ENCODE results near the gene EPHA2.

EPHA2 gene

DNA sequence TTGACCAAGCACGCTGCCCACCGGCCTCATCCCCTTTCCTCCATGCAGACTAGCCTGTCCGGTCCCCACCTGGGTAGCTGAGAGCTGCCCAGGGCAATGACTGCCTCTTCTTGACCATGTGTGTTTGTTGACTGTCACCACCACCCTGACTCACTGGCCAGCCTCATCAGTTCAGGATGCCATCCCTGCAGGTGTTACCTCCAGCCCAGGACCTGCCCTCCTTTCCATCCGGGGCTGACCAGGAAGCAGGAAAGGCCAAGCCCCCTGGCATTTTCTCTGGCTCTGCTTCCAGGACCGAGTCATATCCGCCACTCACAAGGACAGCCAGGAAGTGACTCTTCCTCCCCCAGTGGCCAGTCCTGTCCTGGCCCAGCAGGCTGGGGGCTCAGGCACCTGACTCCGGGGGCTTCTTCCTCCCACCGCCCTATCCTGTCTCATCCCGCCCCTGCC, 17.1 kb downstream of the EPHA2 start:
- no peak overlapping the region for H3K4me3 ChIP-seq (replicated peaks; ENCODE audit: low read depth, low read length)
- no peak for DNase-seq (ENCODE audit: extremely low read depth, insufficient read length)
- H3K27me3 ChIP-seq (replicated peaks; ENCODE audit: control insufficient read depth, insufficient read depth, low read length): no peaks in the 10 kb centered on the region; the same call in 1 of the 2 replicates
- H3K36me3 ChIP-seq (ENCODE audit: control insufficient read depth, insufficient read depth, low read length): no peaks in the 10 kb centered on the region
- TF ChIP-seq, protein P1, sequence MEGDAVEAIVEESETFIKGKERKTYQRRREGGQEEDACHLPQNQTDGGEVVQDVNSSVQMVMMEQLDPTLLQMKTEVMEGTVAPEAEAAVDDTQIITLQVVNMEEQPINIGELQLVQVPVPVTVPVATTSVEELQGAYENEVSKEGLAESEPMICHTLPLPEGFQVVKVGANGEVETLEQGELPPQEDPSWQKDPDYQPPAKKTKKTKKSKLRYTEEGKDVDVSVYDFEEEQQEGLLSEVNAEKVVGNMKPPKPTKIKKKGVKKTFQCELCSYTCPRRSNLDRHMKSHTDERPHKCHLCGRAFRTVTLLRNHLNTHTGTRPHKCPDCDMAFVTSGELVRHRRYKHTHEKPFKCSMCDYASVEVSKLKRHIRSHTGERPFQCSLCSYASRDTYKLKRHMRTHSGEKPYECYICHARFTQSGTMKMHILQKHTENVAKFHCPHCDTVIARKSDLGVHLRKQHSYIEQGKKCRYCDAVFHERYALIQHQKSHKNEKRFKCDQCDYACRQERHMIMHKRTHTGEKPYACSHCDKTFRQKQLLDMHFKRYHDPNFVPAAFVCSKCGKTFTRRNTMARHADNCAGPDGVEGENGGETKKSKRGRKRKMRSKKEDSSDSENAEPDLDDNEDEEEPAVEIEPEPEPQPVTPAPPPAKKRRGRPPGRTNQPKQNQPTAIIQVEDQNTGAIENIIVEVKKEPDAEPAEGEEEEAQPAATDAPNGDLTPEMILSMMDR (IDR thresholded peaks at IDR 0.05; ENCODE audit: insufficient read depth, low read length, poor library complexity, severe bottlenecking): no peak

DNA sequence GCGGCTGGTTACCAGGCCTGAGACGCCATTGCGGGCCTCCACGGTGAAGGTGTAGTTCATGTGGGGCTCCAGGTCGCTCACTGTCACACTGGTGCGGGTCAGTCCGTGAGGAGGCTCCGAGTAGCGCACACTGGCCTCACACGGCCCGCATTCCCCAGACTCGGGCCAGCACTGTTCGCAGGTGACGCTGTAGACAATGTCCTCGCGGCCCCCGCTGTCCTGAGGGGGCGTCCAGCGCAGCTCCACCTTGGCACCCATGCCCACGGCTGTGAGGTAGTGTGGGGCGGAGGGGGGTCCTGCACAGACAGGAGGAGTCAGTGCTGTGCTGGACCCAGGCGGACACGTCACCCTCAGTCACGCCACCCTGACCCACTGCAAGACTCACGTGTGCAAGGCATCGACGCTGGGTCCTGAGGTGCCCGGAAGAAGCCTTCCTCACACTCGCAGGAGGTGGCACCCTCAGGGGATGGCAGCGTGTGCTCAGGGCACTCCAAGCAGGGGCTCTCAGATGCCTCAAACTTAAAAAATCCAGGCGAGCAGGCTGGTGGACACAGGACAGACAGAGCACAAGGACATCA, 17.9 kb downstream of the EPHA2 start:
- no peaks in the 10 kb centered on the region for H3K36me3 ChIP-seq (ENCODE audit: control insufficient read depth, insufficient read depth, low read length)
- no peak overlapping the region for H3K4me3 ChIP-seq (replicated peaks; ENCODE audit: low read depth, low read length)
- H3K27me3 ChIP-seq (replicated peaks; ENCODE audit: control insufficient read depth, insufficient read depth, low read length): no peaks in the 10 kb centered on the region; the same call in 1 of the 2 replicates
- no peak for DNase-seq (ENCODE audit: extremely low read depth, insufficient read length)
- TF ChIP-seq, protein P1 (IDR thresholded peaks at IDR 0.05; ENCODE audit: insufficient read depth, low read length, poor library complexity, severe bottlenecking): no peak

DNA sequence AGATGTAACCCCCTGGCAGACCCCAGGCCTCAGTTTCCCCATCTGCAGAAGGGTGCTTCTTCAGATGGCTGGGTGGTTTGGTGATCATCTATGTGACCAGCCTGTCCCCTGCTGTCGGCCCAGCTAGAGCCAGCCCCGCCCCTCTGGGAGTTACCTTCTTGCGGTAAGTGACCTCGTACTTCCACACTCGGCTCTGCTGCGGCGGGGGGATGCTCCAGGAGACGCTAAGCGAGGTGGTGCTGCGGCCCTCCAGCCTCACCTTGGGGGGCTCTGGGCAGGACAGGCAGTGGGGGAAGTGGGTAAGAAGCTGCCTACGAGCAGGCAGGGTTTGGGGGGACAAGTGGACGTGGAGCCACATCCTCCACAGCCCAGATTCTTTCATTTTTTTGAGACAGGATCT, 20.4 kb downstream of the EPHA2 start:
- DNase-seq (ENCODE audit: extremely low read depth, insufficient read length): no peak
- Histone ChIP-seq H3K4me3 (replicated peaks; ENCODE audit: low read depth, low read length) (no peak overlapping the region), H3K27me3 (replicated peaks; ENCODE audit: control insufficient read depth, insufficient read depth, low read length) (no peaks in the 10 kb centered on the region; the same call in 1 of the 2 replicates), H3K36me3 (ENCODE audit: control insufficient read depth, insufficient read depth, low read length) (no peaks in the 10 kb centered on the region)
- TF ChIP-seq, protein P1 (IDR thresholded peaks at IDR 0.05; ENCODE audit: insufficient read depth, low read length, poor library complexity, severe bottlenecking): no peak

DNA sequence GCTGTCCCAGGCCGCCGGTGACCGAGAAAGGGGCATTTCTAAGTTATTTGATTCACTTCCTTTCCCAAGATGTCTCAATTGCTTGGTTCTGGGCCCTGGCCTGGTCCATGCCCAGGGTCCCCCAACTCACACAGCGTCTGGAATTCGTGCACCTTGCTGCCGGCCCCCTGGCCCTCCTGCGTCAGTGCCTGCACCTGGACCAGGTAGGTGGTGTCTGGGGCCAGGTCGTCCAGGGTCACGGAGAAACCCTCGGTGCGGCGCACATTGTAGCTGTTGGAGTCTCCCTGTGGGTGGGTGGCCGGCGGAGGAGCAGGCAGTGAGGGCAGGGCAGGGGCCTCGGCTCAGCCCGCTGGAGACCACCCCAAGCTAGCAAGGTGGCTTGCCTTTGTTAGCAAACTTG, 21.0 kb downstream of the EPHA2 start:
- TF ChIP-seq, protein P1 (IDR thresholded peaks at IDR 0.05; ENCODE audit: insufficient read depth, low read length, poor library complexity, severe bottlenecking): no peak
- Histone ChIP-seq H3K27me3 (replicated peaks; ENCODE audit: control insufficient read depth, insufficient read depth, low read length) (no peaks in the 10 kb centered on the region), H3K36me3 (ENCODE audit: control insufficient read depth, insufficient read depth, low read length) (no peaks in the 10 kb centered on the region), H3K4me3 (replicated peaks; ENCODE audit: low read depth, low read length) (no peak overlapping the region)
- DNase-seq (ENCODE audit: extremely low read depth, insufficient read length): no peak

DNA sequence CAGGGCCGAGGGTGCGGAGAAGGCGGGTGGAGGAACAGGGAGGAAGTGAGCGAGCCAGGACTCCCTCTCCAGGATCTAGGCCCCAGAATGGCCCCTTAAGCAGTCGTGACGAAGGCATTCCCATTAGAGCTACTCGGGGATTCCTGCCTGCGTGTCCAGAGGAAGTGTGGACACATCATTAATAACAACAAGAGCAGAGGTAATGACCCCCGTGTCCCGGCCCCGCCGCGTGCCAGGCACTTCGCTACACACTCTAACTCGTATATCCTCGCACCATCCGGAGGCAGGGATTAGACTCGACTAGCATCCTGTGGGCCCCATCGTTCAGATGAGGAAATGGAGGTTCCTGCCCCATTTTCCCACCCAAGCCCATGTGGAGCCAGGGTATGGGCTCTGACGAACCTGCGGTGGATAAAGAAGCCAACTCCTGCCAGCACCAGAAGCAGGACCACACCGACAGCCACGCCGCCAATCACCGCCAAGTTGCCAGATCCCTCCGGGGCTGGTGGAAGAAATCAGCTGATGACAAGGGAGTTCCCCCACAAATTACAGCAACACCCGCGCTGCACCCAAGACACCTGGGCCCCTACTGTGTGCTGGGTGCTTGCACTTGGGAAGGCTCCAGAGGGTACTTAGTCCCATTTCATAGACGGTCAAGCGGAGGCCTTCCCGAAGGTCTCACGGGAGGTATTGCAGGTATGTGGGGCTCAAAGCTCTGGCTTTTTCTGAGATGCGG, 21.6 kb downstream of the EPHA2 start:
- no peak for DNase-seq (ENCODE audit: extremely low read depth, insufficient read length)
- H3K27me3 ChIP-seq (replicated peaks; ENCODE audit: control insufficient read depth, insufficient read depth, low read length): no peaks in the 10 kb centered on the region
- TF ChIP-seq, protein P1 (IDR thresholded peaks at IDR 0.05; ENCODE audit: insufficient read depth, low read length, poor library complexity, severe bottlenecking): no peak
- H3K4me3 ChIP-seq (replicated peaks; ENCODE audit: low read depth, low read length): no peak overlapping the region
- no peaks in the 10 kb centered on the region for H3K36me3 ChIP-seq (ENCODE audit: control insufficient read depth, insufficient read depth, low read length)
